ENCODE measurements around the gene ASIC2. TPM values are rescaled to one million over a fixed set of nuclear protein-coding genes. Genes with fewer than 3 reads are reported as not detected.

Gene ASIC2
- total and polyA plus RNA-seq, 10 donors = not detected

- 68 to 81% (median 75%) methylated on average over 6 of the region's 6 CpGs for WGBS, 5 donors
- Histone ChIP-seq H3K4me3 (no peak overlapping the region), H3K9me3 (no peaks in the 10 kb centered on the region), H3K27ac (no peak overlapping the region), H3K27me3 (replicated peaks in 1 of 7) (peaks cover 0 to 17% (median 0%) of the 10 kb centered on the region in 7 donors), H3K4me1 (no peaks in the 10 kb centered on the region), H3K36me3 (no peaks in the 10 kb centered on the region)
- TF ChIP-seq CTCF (IDR thresholded peaks at IDR 0.05 in 8 of 11, conservative IDR thresholded peaks at IDR 0.05 in 3 of 11) = no peak
- TF ChIP-seq POLR2A (IDR thresholded peaks at IDR 0.05) = no peak
- no peak for TF ChIP-seq POLR2AphosphoS5 (IDR thresholded peaks at IDR 0.05)
- intact Hi-C loops (cut with DNase I; ENCODE audit: low total_unique reads) = no loop called here
- DNase-seq = no peak
These were observed 29.0 kb upstream of the ASIC2 start for GRCh38 chr17:33322063-33322462.

DNA sequence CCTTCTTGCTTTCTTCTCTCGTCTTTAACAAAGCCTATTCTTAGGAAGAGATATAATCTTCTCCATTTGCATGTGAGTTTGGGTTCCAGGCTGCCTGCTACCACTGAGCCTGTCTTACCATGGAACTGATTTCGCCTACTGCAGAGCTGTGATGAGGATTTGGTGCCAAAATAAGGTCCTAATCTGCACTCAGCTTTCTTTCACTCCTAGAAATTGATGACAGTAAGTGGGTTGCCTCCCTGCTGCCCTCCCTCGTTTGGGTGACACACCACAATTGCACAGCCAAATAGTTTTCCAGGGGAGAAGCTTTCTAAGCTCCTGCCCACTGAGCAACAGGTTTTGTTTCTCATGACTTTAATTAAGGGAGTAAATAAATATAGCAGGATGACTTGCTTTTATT lies 25.1 kb upstream of the ASIC2 start:
- Histone ChIP-seq H3K4me3 (no peak overlapping the region), H3K4me1 (no peaks in the 10 kb centered on the region), H3K27me3 (replicated peaks in 1 of 7) (peaks cover 0 to 20% (median 0%) of the 10 kb centered on the region in 7 donors), H3K27ac (no peak overlapping the region), H3K36me3 (no peaks in the 10 kb centered on the region), H3K9me3 (no peaks in the 10 kb centered on the region)
- no peak for DNase-seq
- intact Hi-C loops (cut with DNase I; ENCODE audit: low total_unique reads) = no loop called here
- WGBS, 5 donors = 15 to 36% (median 27%) methylated on average over 3 of the region's 3 CpGs
- TF ChIP-seq CTCF (IDR thresholded peaks at IDR 0.05 in 8 of 11, conservative IDR thresholded peaks at IDR 0.05 in 3 of 11) = no peak
- TF ChIP-seq POLR2A (IDR thresholded peaks at IDR 0.05) = no peak
- TF ChIP-seq POLR2AphosphoS5 (IDR thresholded peaks at IDR 0.05) = no peak

DNA sequence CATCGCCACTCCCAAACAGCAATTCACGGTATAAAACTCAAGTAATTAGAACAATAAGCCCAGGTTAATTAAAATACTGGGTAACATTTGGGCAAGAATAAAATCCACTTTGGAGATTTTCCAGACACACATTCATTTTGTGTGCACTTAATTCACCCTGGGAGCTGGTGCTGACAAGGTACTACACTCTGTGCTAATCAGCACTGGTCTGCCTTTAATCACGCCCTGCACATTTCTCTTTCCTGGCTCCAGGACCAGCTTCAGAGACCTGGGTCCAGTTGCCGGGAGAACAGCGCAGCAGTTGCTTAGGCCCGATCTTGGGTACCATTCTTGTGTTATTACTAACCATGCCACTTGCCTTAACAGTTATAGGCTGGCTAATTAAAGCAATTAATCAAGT lies 23.7 kb upstream of the ASIC2 start:
- Histone ChIP-seq H3K27ac (no peak overlapping the region), H3K4me3 (no peak overlapping the region), H3K27me3 (replicated peaks in 1 of 7) (peaks cover 0 to 34% (median 6%) of the 10 kb centered on the region in 7 donors), H3K36me3 (no peaks in the 10 kb centered on the region), H3K4me1 (no peaks in the 10 kb centered on the region), H3K9me3 (no peaks in the 10 kb centered on the region)
- no peak for DNase-seq
- intact Hi-C loops (cut with DNase I; ENCODE audit: low total_unique reads) = no loop called here
- 83 to 92% (median 91%) methylated on average over 6 of the region's 6 CpGs for WGBS, 5 donors
- no peak for TF ChIP-seq POLR2A (IDR thresholded peaks at IDR 0.05)
- no peak for TF ChIP-seq CTCF (IDR thresholded peaks at IDR 0.05 in 8 of 11, conservative IDR thresholded peaks at IDR 0.05 in 3 of 11)
- TF ChIP-seq POLR2AphosphoS5 (IDR thresholded peaks at IDR 0.05) = no peak

DNA sequence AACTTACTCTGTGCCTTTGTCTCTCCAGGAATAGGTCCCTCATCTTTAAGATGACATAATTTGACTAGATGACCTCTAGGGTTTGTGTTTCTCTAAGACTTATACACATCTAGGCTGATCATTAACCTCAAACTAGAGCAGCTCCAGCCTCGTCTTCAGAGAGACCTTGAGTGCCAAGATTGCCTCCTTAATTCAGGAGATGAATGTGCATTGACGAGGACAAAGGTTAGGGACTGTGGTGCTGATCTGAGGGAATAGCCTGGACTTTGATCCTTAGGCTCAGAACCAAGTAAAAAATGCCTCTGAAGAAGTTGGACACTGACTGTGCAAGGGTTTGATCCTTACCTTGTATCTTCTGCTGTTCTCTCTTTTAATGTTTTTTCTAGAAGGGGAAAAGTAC lies 17.2 kb upstream of the ASIC2 start:
- Histone ChIP-seq H3K36me3 (no peaks in the 10 kb centered on the region), H3K27me3 (replicated peaks in 1 of 7) (peaks cover 0 to 53% (median 5%) of the 10 kb centered on the region in 7 donors), H3K4me3 (no peak overlapping the region), H3K9me3 (no peaks in the 10 kb centered on the region), H3K4me1 (no peaks in the 10 kb centered on the region), H3K27ac (no peak overlapping the region)
- intact Hi-C loops (cut with DNase I; ENCODE audit: low total_unique reads) = no loop called here
- TF ChIP-seq POLR2A (IDR thresholded peaks at IDR 0.05) = no peak
- no peak for TF ChIP-seq POLR2AphosphoS5 (IDR thresholded peaks at IDR 0.05)
- TF ChIP-seq CTCF (IDR thresholded peaks at IDR 0.05 in 8 of 11, conservative IDR thresholded peaks at IDR 0.05 in 3 of 11) = no peak
- 32 to 61% (median 48%) methylated on average over 2 of the region's 2 CpGs for WGBS, 5 donors
- DNase-seq = no peak
